Esophagus muscularis mucosa (tissue), 4 donors: Measurements from ENCODE around the gene ZC2HC1B. TPM values are rescaled to one million over a fixed set of nuclear protein-coding genes. Genes with fewer than 3 reads are reported as not detected.
A peak's percentile ranks its signal among the peaks of the same experiment; 100 is the strongest.

Experiments used
- DNase-seq: peaks from one replicate; pipeline ENCODE4 v3.0.0-alpha.2; 2017; ENCODE audit errors: extremely low spot score
- H3K27ac ChIP-seq, 4 donors: fragments of 200-600 bp; sonication (generic); replicated peaks in 1 of 4; 1 replicate in 3 of 4; 2 replicates in 1 of 4; pipeline ENCODE4 v1.5.1; 2016 to 2019; ENCODE audit warnings: mild to moderate bottlenecking in 1 of 4
- H3K27me3 ChIP-seq, 4 donors: fragments of 200-600 bp; sonication (generic); one replicate each; pipeline versions ENCODE4 v1.5.1 to v1.6.0; 2016 to 2019
- H3K36me3 ChIP-seq, 4 donors: fragments of 200-600 bp; sonication (generic); one replicate each; pipeline ENCODE4 v1.5.1; 2016 to 2019
- H3K4me1 ChIP-seq, 4 donors: fragments of 200-600 bp; sonication (generic); one replicate each; pipeline ENCODE4 v1.5.1; 2016 to 2019
- H3K4me3 ChIP-seq, 4 donors: fragments of 200-600 bp; sonication (generic); 1 replicate in 2 of 4; 2 replicates in 2 of 4; pipeline ENCODE4 v1.5.1; 2016 to 2019; ENCODE audit warnings: mild to moderate bottlenecking in 4 of 4, moderate library complexity in 1 of 4
- H3K9me3 ChIP-seq, 4 donors: fragments of 200-600 bp; sonication (generic); 1 replicate in 3 of 4; 2 replicates in 1 of 4; pipeline ENCODE4 v1.5.1; 2016 to 2019
- EP300 ChIP-seq: sonication (generic); formaldehyde crosslinking; IDR thresholded peaks from one replicate; pipeline ENCODE4 v1.6.1; 2017; ENCODE audit warnings: antibody characterized with exemption
- POLR2A ChIP-seq: fragments of 450-650 bp; IDR thresholded peaks from one replicate; pipeline ENCODE4 v1.6.1; 2017; ENCODE audit warnings: antibody characterized with exemption, moderate library complexity, mild to moderate bottlenecking, low read depth
- POLR2AphosphoS5 ChIP-seq, 2 donors: sonication (generic); formaldehyde crosslinking; IDR thresholded peaks; one replicate each; pipeline ENCODE4 v1.6.1; 2017; ENCODE audit warnings: antibody characterized with exemption in 2 of 2
- WGBS: methylation state at CpG from one replicate; pipeline ENCODE4 v1.1.5; 2018; 5-methylcytosine and 5-hydroxymethylcytosine counted together
- intact Hi-C: fragments of 100-400 bp; cut with DNase I; formaldehyde crosslinking; loops from one replicate; pipeline ENCODE4 v1.15.1; 2023
- total RNA-seq, 4 donors: library from RNA; depleted of rRNA; stranded (reverse); fragments of >200 nt; gene quantifications; one replicate each; pipeline versions ENCODE4 v1.1.0 to v1.2.1, GENCODE V29; 2016
- TF ChIP-seq, protein P1 (sequence below), 3 experiments: fragments of 200-600 bp in 2 of 3; fragments of 450-650 bp in 1 of 3; sonication (generic) in 2 of 3; IDR thresholded peaks; one replicate each; pipeline ENCODE4 v1.5.1; 2017 to 2019; ENCODE audit warnings: antibody characterized with exemption in 3 of 3, mild to moderate bottlenecking in 2 of 3, moderate library complexity in 1 of 3

Gene ZC2HC1B
- total RNA-seq, 4 donors from 2014 or later = not detected

- no peak for TF ChIP-seq EP300
- no peak for TF ChIP-seq POLR2AphosphoS5 (IDR thresholded peaks at IDR 0.05)
- TF ChIP-seq POLR2A = no peak
- TF ChIP-seq, protein P1, sequence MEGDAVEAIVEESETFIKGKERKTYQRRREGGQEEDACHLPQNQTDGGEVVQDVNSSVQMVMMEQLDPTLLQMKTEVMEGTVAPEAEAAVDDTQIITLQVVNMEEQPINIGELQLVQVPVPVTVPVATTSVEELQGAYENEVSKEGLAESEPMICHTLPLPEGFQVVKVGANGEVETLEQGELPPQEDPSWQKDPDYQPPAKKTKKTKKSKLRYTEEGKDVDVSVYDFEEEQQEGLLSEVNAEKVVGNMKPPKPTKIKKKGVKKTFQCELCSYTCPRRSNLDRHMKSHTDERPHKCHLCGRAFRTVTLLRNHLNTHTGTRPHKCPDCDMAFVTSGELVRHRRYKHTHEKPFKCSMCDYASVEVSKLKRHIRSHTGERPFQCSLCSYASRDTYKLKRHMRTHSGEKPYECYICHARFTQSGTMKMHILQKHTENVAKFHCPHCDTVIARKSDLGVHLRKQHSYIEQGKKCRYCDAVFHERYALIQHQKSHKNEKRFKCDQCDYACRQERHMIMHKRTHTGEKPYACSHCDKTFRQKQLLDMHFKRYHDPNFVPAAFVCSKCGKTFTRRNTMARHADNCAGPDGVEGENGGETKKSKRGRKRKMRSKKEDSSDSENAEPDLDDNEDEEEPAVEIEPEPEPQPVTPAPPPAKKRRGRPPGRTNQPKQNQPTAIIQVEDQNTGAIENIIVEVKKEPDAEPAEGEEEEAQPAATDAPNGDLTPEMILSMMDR (IDR thresholded peaks at IDR 0.05) = no peak
- H3K9me3 ChIP-seq = no peaks in the 10 kb centered on the region
- no peak for DNase-seq
- intact Hi-C loops = no loop called here
- 75% methylated on average over 3 of the region's 3 CpGs for WGBS
- no peak overlapping the region for H3K4me3 ChIP-seq
- H3K4me1 ChIP-seq = peaks cover 8 to 19% (median 11%) of the 10 kb centered on the region in 4 donors
- no peaks in the 10 kb centered on the region for H3K27me3 ChIP-seq
- peaks cover 0 to 4% (median 2%) of the 10 kb centered on the region in 4 donors for H3K36me3 ChIP-seq
- H3K27ac ChIP-seq = no peak overlapping the region
Observed at GRCh38 chr6:143961066-143961465, 96.8 kb downstream of the ZC2HC1B start.

DNA sequence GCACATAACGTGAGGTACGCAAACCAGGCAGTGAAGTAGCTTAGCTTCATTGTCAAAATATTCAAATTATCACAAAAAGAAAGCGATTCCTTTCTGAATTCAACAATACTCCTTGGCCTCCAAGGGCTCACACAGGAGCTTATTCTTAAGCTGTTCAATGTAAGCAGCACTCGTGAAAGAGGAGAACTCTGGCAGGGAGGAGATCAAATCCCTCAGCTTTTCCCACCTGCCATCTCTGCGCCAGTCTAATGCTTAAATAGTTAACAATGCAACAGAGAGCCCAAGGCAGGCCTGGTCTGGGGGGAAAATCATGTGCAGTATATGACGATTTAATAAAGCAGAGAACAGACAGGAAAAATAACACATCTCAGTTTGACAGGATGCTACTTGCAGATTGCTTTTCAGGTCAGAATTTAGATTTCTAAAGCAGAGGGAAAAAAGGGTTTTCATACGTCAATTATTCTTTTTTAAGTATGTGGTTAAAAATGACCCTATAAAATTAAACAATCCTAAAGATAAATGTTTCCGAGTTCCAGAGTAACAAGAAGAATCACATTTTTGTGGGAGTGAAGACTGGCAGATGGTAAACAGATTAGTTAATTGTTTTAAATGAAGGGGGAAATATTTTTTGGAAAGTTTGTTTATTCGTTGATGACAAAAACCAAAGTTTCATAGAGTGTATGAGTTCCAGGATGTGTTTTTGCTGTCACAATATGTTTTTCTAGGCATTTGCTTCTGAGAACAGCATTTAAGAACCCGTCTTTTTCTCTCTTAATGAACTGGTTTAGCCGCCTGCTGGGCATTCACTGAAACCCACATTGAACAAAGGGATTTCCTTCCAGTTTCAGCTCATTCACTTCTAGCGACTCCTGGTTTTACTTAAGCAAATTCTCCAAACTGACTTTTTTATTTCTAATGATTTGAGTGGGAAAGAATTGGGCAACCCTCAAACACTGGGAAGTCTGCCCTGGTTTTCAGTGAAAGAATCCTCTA, 97.9 kb downstream of the ZC2HC1B start:
- H3K9me3 ChIP-seq = no peaks in the 10 kb centered on the region
- H3K36me3 ChIP-seq = peaks cover 0 to 4% (median 2%) of the 10 kb centered on the region in 4 donors
- DNase-seq = no peak
- intact Hi-C loops = no loop called here
- WGBS = 60% methylated on average over 12 of the region's 12 CpGs
- no peak overlapping the region for H3K27ac ChIP-seq
- no peak overlapping the region for H3K4me3 ChIP-seq
- TF ChIP-seq, protein P1 (IDR thresholded peaks at IDR 0.05) = peak in 2 of 3 experiments; percentile 10 to 27
- TF ChIP-seq POLR2A = no peak
- peaks cover 8 to 19% (median 11%) of the 10 kb centered on the region in 4 donors for H3K4me1 ChIP-seq
- H3K27me3 ChIP-seq = no peaks in the 10 kb centered on the region

GRCh38 chr6:143963158-143963919, 99.1 kb downstream of the ZC2HC1B start:
- Histone ChIP-seq H3K4me1 (peaks cover 8 to 19% (median 12%) of the 10 kb centered on the region in 4 donors), H3K9me3 (no peaks in the 10 kb centered on the region), H3K36me3 (peaks cover 0 to 4% (median 2%) of the 10 kb centered on the region in 4 donors), H3K27ac (no peak overlapping the region), H3K27me3 (no peaks in the 10 kb centered on the region), H3K4me3 (no peak overlapping the region)
- TF ChIP-seq EP300 (no peak), POLR2A (no peak), POLR2AphosphoS5 (IDR thresholded peaks at IDR 0.05) (no peak)
- TF ChIP-seq, protein P1 (IDR thresholded peaks at IDR 0.05) = no peak
- no peak for DNase-seq
- intact Hi-C loops = no loop called here
- 79% methylated on average over 7 of the region's 7 CpGs for WGBS

GRCh38 chr6:143964674-143965081, 100.4 kb downstream of the ZC2HC1B start:
- WGBS = 69% methylated on average over 6 of the region's 6 CpGs
- H3K4me3 ChIP-seq = no peak overlapping the region
- DNase-seq = no peak
- no peak for TF ChIP-seq POLR2A
- TF ChIP-seq POLR2AphosphoS5 (IDR thresholded peaks at IDR 0.05) = no peak
- TF ChIP-seq EP300 = no peak
- TF ChIP-seq, protein P1 (IDR thresholded peaks at IDR 0.05) = no peak
- H3K36me3 ChIP-seq = peaks cover 0 to 4% (median 2%) of the 10 kb centered on the region in 4 donors
- no peaks in the 10 kb centered on the region for H3K9me3 ChIP-seq
- H3K4me1 ChIP-seq = peaks cover 8 to 19% (median 13%) of the 10 kb centered on the region in 4 donors
- intact Hi-C loops = no loop called here
- no peaks in the 10 kb centered on the region for H3K27me3 ChIP-seq
- no peak overlapping the region for H3K27ac ChIP-seq
